HK-2 (cell line): ENCODE results near the gene MCOLN1.
"Not testable (repeated sequence)": the region's sequence is repeated elsewhere in the genome, so short reads cannot be mapped to it uniquely, and the experiment has no call there.

Experiments
- DNase-seq: peaks from one replicate; pipeline ENCODE4 v3.0.0-alpha.2; 2018; ENCODE audit not compliant: unreplicated experiment

The MCOLN1 gene

DNA sequence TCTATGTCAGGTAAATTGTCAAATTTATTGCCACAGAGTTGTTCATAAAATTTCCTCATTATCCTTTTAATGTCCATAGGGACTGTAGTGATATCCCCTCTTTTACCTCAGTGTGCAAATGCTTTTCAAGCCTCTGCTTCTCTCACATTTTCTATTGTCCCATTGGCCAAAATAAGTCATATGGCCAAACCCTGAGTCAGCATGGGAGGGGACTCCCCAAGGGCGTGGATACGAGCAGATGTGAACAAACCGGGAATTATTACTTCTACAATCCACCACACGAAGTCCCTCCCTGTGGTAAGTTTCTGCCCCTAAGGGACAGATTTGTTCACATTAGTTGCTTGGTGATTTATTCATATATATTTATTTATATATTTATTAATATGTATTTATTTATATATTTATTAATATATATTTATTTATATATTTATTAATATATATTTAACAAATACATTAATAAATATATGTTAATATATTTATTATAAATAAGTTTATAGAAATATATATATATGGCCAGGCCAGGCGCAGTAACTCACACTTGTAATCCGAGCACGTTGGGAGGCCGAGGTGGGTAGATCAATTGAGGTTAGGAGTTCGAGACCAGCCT is 53.1 kb downstream of the MCOLN1 start:
- no peak for DNase-seq

GRCh38 chr19:7577422-7577821 is 55.0 kb downstream of the MCOLN1 start:
- DNase-seq = not testable (repeated sequence)

DNA sequence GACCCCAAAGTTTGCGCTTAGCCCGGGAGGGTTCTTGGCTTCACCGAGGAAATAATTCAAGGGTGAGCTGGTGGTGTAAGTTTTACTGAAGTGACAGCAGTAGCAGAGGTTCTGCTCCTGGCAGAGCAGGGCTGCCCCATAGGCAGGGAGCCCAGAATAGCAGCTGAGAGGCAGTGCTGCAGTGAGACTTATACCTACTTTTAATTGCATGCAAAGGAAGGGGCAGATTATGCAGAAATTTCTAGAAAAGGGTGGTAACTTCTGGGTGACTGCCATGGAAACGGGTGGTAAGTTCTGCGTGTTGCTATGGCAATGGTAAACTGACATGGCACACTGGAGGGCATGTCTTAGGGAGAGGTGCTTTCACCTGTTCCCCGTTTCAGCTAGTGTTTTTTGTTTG is 55.7 kb downstream of the MCOLN1 start:
- DNase-seq = no peak

GRCh38 chr19:7579182-7579581 is 56.8 kb downstream of the MCOLN1 start:
- DNase-seq = no peak

GRCh38 chr19:7582446-7582845 is 60.0 kb downstream of the MCOLN1 start:
- DNase-seq = no peak
